GM12892 (cell line): ENCODE data around the gene SIM2.

Source experiments
- POLR2A ChIP-seq: IDR thresholded peaks from 2 replicates; pipeline ENCODE4 v1.6.1; 2011; ENCODE audit warnings: low read depth, low read length, control low read depth
- POLR2AphosphoS5 ChIP-seq: IDR thresholded peaks from 2 replicates; pipeline ENCODE4 v1.6.1; 2011; ENCODE audit warnings: low read depth, low read length, control low read depth

GRCh38 chr21:36694031-36694515 lies 4.8 kb upstream of the SIM2 start:
- TF ChIP-seq POLR2A (no peak), POLR2AphosphoS5 (no peak)
